Skin epidermis (tissue), 12 donors: Measurements from ENCODE around the gene IQGAP2.

ENCODE experiments used
- H3K27ac ChIP-seq, 21 experiments: fragments of 200-600 bp; sonication (generic) in 11 of 21; one replicate each; pipeline ENCODE4 v1.5.0; 2020; ENCODE audit warnings: mild to moderate bottlenecking in 3 of 21, inconsistent platforms in 2 of 21, moderate library complexity in 2 of 21
- H3K4me3 ChIP-seq, 7 experiments: fragments of 200-600 bp; sonication (generic) in 2 of 7; one replicate each; pipeline ENCODE4 v1.5.0; 2020; ENCODE audit warnings: inconsistent platforms in 2 of 7, mild to moderate bottlenecking in 2 of 7, moderate library complexity in 1 of 7

The IQGAP2 gene

DNA sequence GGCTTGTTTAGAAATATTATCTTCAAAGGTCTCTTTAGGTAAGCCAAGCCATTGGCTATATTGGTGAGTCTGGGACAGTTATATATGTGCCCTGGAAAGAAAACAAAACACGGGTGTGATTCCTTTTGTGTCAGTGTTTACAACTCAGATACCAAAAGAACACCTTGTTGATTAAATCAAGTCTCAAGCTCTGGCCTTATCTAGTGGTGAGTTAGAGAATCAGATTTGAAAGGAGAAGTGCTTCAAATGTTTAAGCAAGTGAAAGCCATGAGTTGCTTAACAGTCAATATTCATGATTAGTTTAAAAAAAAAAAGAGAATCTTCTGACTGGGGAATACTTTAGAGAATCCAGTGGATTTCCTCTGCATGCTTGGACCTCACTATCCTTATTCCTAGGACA is 68.3 kb downstream of the IQGAP2 start:
- H3K4me3 ChIP-seq, result no peak overlapping the region
- H3K27ac ChIP-seq, result peak overlapping the region in 2 of 21 experiments; percentile 16 to 21

DNA sequence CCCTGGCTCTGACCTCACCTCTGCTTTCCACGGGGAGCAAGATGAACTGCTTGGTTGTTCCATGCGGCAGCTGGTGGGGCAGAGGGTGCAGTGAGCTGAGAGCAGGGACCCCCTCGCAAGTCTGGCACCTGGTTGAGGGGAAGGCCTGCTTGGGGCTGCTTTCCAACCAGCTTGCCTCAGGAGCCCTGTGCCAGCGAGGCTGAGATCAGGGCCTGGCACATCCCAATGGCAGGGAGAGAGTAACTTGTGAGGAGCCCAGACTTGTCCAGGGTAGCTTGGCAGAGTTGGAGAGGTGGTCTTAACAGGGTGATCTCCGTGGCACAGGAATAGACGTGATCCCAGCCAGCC is 68.9 kb downstream of the IQGAP2 start:
- Histone ChIP-seq H3K4me3 (no peak overlapping the region), H3K27ac (peak overlapping the region in 4 of 21 experiments; percentile 7 to 51 (median 18))

DNA sequence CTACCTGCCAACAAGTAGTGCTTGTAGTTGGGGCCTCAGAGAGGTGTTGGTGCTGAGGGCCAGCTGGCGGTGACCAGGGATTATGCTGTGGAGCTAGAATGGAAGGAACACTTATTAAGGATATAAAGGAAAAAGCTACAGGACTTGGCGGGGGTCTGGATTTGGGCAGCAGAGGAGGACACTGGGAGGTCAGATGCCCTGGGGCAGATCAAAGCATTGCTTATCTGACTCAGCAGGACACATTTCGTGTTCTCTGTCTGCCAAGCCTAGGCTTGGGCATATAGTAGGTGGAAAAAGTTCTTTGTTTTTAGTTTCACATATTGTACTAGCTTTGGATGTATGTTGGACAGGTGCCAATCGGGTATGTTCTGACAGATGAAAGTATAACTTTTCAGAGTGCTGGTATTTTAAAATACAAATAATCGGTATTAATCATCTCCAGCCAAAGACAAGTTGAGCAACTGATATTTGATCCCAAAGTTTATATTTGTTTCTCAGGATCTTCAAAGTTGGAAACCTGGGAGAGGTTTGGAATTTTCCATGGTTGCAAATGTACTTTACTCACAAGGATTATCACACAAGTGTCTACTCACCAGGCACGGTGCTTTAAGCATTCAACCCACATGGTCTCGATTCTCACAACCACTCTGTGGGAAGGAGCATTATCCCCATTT is 69.4 kb downstream of the IQGAP2 start:
- Histone ChIP-seq H3K4me3 (no peak overlapping the region), H3K27ac (peak overlapping the region in 4 of 21 experiments; percentile 3 to 51 (median 14))

DNA sequence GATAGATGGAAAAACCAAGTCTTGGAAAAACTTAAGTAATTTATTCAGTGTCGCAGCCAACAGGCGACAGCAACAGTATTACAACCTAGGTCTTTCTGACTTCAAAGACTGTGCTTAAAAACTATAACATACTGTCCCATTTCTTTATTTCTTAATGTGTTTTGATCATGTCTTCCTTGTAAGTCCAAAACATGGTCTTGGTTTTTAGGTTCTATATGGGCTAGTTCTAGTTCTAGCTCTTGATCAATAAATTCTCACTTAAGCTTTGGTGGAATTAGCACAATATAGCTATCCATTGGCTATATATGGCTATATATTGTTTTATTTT is 69.9 kb downstream of the IQGAP2 start:
- H3K27ac ChIP-seq, result peak overlapping the region in 4 of 21 experiments; percentile 3 to 40 (median 34)
- H3K4me3 ChIP-seq, result no peak overlapping the region

DNA sequence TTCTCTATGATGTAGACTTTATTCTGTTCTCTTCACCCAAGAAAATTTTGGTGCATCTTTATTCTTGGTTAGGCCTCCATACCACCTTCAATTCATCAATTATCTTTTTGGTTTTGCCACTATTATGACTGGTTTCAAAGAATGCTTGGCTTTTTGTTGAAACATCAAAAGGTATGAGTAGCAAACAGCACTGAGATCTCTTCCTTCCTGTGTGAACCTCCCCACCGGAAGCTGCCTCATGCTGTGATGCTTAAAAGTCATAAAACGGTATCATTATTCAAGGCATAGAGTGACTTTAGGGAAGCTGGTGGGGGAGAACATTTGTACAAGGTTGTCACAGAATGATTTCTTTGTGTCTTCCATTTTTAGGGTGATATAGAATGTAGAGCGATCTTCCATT is 70.6 kb downstream of the IQGAP2 start:
- peak overlapping the region in 4 of 21 experiments; percentile 3 to 40 (median 34) for H3K27ac ChIP-seq
- no peak overlapping the region for H3K4me3 ChIP-seq

DNA sequence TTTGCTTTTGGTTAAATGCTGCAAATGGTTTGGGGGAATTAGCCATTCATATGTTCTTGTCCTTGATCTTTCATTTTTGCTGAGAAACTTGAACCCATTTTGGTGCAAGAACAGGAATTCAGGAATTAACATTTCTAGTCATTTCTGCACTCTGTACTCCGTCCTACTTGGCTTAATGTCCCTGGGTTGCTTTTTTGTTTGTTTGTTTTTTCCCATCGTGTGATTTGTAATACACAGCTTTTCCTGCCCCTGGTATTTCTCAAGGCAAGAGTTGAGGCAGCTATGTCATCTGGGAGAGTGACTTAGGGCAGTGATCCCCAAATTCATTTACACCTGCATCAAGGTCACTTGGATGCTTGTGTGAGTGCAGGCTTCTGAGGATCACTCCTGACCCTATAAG is 71.3 kb downstream of the IQGAP2 start:
- H3K27ac ChIP-seq, result no peak overlapping the region

DNA sequence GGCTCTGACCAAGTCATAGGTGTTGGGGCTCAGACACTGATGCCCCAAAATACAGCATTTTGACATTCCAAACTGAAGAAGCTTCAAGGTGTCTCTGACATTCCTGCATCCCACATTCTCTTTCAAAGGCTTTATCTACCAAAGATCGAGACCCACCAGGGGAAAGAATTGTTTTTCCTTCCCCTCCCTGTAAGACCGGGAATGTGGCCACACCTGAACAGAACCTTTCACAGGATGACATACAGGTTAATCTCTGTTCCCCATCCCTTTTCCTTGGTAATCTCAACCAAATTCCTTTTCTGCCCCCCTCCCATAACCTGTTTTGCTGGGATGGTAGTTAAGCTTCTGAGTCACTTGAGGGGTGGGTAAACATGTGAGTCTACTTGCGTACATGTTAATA is 72.3 kb downstream of the IQGAP2 start:
- Histone ChIP-seq H3K27ac (no peak overlapping the region), H3K4me3 (no peak overlapping the region)

More for the DNA sequence above, 71.3 kb downstream of the IQGAP2 start:
- H3K4me3 ChIP-seq, result no peak overlapping the region

DNA sequence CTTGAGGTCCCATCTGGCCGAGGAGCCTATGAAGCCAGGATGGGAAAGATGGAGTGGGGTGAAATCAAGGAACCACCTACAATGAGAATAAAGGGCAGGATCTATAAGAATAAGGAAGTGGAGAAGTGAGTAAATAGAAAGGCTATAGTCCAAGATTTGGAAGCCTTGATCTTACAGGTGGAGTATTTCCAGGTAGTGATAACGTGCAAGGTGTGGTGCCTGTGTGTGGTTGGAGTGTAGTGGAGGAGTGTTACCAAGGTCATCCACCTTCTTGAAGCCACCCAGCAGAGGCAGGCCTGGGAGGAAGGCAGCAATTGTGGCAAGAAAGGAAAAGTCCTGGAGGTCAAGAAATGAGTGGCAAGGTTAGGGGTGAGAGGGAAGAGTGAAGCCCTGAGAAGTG is 72.9 kb downstream of the IQGAP2 start:
- Histone ChIP-seq H3K27ac (no peak overlapping the region), H3K4me3 (no peak overlapping the region)

DNA sequence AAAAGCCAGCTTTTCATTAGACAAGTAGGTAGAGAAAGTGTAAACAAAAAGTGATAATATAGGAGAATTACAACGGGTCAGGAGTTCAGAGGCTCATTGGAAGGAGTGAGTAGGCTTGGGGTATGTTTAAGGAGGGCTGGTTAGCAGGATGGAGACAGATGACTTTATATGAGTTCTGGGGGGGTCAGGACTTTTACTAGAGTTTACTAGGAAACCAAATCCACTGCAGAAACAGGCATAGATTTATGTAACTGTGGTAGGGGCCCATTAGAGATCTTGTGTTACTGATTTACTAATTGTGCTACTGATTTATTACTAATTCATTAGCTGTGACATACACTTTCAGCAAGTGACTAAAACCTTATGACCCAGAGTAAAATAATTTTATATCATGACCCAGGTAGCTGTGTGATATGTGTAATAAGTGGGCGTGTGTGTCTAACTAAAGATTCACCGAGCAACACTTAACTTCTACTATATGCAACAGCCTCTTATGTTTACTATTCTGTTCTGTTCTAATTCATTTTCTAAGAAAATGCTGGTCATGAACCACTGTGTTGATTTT is 73.5 kb downstream of the IQGAP2 start:
- H3K4me3 ChIP-seq, result no peak overlapping the region
- no peak overlapping the region for H3K27ac ChIP-seq

DNA sequence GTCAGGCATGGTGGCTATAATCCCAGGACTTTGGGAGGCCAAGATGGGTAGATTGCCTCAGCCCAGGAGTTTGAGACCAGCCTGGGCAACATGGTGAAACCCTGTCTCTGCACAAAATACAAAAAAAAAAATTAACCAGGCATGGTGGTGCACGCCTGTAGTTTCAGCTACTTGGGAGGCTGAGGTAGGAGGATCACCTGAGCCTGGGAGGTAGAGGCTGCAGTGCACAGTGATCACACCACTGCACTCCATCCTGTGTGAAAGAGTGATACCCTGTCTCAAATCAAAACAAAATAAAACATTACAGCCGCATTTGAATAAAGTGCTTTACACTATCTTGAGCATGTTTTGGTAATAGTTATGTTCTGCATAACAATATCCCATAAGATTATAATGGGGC is 74.0 kb downstream of the IQGAP2 start:
- Histone ChIP-seq H3K4me3 (no peak overlapping the region), H3K27ac (no peak overlapping the region)

DNA sequence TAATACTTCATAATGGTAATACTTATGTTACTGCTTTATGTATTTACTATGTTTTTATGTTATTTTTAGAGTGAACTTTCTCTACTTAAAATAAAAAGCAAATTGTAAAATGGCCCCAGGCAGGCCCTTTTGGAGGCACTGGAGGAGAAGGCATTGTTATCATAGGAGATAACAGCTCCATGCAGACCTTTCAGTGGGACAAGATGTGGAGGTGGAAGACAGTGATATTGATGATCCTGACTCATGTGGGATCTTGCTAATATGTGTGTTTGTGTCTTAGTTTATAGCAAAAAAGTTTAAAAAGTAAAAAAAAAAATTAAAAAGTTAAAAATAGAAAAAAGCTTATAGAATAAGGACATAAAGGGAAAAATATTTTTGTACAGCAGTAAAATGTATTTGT is 74.5 kb downstream of the IQGAP2 start:
- Histone ChIP-seq H3K27ac (no peak overlapping the region), H3K4me3 (no peak overlapping the region)

DNA sequence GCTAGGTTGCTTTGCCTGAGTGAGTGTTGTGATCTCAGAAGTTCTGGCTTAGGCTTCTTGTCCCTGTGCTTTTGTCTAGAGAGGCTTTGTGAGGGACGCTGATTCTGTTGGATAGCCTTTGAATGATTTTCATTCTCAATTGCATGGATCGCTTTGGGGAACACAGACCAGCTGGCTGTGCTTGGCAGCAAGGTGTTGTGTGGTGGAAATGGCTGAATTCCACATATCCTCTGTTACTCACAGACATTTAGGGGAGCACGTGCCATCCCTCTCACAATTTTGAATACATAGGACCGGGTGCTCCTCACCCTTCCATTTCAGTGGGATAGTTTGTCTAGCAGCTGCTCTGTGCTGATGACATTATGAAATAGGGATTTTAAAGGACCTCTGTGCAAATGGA is 76.2 kb downstream of the IQGAP2 start:
- Histone ChIP-seq H3K27ac (no peak overlapping the region), H3K4me3 (no peak overlapping the region)

DNA sequence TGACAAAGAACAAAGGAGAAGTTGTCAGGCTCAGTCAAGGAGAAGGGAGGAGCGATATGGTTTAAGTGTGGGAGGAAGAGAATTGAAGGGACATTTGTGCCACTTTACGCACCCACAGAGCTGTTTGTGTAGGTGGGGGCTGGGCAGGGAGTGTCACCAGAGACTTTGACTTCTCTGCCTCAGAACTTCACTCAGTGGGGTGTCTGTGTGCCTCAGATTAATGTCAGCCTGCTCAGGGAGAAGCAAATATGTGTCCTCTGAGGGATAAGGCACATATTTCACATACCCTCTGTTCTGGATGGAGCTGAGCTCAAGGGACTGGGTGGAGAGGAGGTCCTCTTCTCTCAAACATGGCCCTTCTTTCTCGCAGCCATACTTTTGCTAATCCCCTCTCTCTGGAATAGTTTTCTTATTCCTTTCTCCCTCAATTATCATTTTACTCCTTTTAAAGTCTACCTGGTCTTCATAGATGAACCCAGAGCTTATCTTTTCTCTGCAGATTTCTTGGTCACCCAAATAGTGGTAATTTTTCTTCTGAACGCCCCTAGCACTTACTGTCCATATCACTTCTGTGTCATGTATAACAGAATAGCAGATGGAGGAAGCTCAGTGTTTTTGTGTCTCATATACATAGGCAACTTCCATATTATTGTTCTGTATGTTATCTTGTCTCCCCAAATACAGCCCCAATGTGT is 77.0 kb downstream of the IQGAP2 start:
- Histone ChIP-seq H3K27ac (no peak overlapping the region), H3K4me3 (no peak overlapping the region)

DNA sequence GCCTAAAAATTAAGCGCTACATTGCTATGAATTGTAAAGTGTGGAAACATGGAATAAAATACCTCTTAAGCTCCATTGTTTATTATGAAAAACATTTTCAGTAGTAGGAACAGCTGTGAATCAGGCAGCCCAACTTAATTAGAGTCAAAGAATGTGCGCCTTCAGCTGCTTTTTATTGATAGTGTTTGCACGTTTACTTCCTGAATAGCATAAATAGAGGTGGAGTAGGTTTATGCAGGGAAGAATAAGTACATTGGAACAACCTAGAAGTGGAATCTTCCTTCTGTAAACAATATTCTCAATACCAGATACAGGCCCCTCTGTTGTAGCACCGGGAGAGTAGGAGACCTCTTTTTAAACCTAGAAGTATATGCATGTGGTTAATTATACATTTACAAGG is 79.9 kb downstream of the IQGAP2 start:
- Histone ChIP-seq H3K4me3 (no peak overlapping the region), H3K27ac (peak overlapping the region in 1 of 21 experiments; percentile 7)

DNA sequence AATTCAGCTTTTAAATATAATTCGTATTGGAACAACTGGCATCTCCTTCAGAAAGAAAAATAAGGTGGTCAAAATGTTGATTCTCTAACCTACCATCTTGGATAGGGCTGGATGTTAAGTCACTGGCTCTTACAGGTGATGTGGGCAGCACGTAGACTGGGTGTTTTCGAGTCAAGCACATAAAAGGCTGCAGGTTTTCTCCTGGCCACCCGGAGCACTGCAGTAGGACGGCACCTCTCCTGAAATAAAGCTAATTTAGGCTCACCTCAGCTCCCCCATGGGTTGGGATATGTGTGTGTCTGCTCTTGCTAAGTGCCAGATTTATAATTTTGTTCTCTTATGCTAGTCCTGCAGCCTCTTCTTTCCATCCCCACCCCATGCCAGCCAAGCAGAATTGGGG is 80.3 kb downstream of the IQGAP2 start:
- no peak overlapping the region for H3K27ac ChIP-seq
- no peak overlapping the region for H3K4me3 ChIP-seq

DNA sequence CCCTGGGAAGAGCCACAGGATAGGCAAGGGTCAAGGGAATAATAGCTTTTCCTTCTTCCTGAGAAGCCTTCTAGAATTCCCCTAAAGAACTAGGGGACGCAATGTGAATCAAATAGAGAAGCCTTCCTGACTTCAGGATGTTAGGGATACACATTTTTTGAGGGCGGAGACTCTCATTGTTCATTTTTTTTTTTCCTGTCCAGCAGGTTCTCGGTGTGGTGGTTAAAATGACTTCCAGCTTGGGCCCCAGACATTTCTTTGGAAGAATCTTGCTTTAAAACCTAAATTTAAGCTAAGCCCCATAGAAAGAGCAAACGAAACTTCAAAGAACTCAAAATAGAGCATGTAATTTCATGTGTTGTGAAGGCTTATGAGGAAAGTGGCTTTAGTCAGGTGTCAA is 80.8 kb downstream of the IQGAP2 start:
- Histone ChIP-seq H3K4me3 (no peak overlapping the region), H3K27ac (no peak overlapping the region)

DNA sequence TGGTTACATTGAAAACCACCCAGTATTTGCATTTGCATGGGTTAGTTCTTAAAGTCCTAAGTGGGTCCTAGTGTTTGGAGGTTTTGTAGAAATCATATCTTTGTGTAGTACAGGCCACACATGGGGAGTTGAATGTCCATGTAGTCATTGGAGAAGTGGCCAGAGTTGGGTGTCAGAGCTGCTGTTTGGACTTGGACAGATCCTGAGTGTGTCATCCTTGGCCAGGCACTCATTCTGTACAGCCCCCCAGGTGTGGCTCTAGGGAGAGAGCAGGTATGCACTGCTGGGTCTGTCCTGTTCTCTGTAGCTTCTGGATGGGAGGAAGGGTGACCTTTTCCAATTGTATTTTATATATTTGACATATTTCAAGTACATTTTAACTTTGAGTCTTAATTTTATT is 82.4 kb downstream of the IQGAP2 start:
- Histone ChIP-seq H3K27ac (no peak overlapping the region), H3K4me3 (no peak overlapping the region)

DNA sequence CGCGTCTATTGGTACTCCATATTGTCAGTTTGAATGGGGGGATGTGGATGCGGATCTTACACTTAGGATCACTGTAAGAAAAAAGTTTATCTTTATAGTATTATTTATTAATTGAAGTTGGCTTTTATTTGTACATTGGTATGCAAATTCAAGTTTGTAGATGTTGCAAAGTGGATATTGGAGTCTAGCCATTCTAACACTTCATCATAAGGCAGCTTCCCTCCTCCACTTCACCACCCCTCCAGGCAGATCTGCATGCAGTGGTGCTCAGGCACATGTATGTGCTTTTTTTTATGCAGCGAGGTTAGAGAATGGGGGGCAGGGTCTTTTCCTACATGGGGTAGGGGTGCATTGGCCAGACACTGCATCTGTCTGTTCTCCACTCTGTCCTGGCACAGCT is 84.3 kb downstream of the IQGAP2 start:
- Histone ChIP-seq H3K4me3 (no peak overlapping the region), H3K27ac (no peak overlapping the region)

DNA sequence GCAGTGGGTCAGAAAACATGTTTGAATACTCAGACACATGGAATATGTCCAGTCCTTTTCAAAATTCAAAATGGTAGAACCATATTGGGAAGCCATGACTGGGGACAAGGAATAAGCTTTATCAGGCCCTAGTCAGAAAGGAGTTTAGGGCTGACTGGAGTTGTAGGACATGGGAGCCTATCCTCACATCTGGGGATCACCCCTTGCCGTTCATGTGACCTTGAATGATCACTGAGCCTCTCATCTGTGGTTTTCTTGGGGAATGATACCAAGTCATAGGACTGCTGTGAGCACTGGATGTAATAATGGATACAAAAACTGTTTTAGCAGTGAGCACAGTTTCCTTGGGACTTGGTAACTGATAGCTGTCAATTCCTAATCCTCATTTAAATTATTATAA is 84.7 kb downstream of the IQGAP2 start:
- H3K27ac ChIP-seq, result no peak overlapping the region
- no peak overlapping the region for H3K4me3 ChIP-seq

DNA sequence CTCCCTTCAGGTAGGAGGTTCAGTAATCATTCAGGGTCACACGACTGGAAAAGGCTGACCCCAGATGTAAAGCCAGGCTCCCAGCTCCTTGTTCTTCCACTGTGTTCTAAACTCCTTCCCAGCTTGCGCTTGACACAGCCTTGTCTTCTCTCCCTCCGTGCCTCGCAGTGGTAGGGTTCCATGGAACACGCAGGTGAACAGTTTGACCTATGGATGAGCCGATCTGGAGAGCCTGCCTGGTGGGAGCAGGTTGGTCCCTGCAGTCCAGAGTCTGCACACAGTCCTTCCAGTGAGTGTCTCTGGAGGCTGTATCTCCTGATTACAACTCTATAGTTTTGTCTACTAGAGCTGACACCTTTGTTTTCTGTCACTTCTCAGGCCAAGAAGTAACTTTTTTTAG is 85.9 kb downstream of the IQGAP2 start:
- no peak overlapping the region for H3K27ac ChIP-seq
- H3K4me3 ChIP-seq, result no peak overlapping the region

DNA sequence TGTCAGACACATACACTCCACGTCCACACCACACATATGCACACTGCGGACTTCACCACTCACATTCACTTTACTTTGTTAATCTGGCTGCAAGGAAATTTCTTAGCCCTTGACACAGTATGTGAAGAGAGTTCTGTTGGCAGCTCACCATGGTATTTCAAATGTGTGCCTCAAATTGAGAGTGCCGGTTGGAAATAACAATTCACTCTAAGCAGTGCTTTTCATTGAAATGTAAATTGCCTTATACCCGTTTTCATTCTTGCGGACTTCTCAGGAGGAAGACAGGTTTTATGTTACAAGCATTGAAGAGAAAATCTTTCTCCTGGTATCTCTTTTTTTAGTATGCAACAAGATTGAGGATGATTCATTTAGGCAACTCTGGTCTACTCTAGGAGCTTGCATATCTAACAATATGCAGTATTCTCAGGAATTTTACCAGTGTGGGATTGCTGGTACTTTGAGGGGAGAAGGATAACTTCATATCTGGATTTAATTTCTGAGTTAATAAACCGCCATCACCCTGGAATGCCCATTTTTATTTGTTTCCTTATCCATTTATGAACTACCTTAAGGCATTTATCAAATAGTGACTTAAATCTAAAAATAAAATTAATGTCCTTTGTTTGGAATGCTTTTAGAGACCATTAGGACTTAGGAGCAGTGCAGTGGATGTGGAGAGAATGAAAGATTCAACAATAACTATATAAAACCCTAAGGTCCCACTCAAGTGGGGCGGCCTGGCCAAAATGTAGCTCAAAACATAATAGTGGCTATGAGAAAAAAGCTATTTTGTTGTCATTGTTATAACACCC is 87.0 kb downstream of the IQGAP2 start:
- H3K27ac ChIP-seq, result no peak overlapping the region
- no peak overlapping the region for H3K4me3 ChIP-seq
